Hepatocyte (in vitro differentiated cells): Measurements from ENCODE around the gene IFNL2.

Experiments
- CTCF ChIP-seq: fragments of 200-600 bp; sonication (generic); IDR thresholded peaks from 2 replicates; pipeline ENCODE4 v1.5.1; 2016; ENCODE audit warnings: antibody characterized with exemption, mild to moderate bottlenecking; ENCODE audit not compliant: poor library complexity
- EZH2phosphoT487 ChIP-seq: fragments of 200-600 bp; sonication (generic); IDR thresholded peaks from one replicate; pipeline ENCODE4 v1.6.1; 2018; ENCODE audit warnings: antibody characterized with exemption, mild to moderate bottlenecking, low read depth, moderate library complexity; ENCODE audit not compliant: unreplicated experiment, severe bottlenecking

GRCh38 chr19:39307046-39307821 lies 39.0 kb downstream of the IFNL2 start:
- TF ChIP-seq CTCF (no peak), EZH2phosphoT487 (no peak)
